Brain microvascular endothelial cell (primary cell): Measurements from ENCODE around the gene HLCS.
A peak's percentile ranks its signal among the peaks of the same experiment; 100 is the strongest.

Experiments used
- DNase-seq: peaks from one replicate; pipeline ENCODE4 v3.0.0-alpha.2; 2020
- H3K27ac ChIP-seq: fragments of 250-450 bp; sonication (Bioruptor Pico); 2 replicates; pipeline ENCODE4 v1.5.1; 2020; ENCODE audit warnings: mild to moderate bottlenecking, moderate library complexity
- H3K27me3 ChIP-seq: fragments of 250-450 bp; sonication (Bioruptor Pico); replicated peaks from 2 replicates; pipeline ENCODE4 v1.5.1; 2020; ENCODE audit warnings: mild to moderate bottlenecking
- H3K36me3 ChIP-seq: fragments of 250-450 bp; sonication (Bioruptor Pico); replicated peaks from 2 replicates; pipeline ENCODE4 v1.5.1; 2020; ENCODE audit warnings: mild to moderate bottlenecking
- H3K4me3 ChIP-seq: 2 replicates; pipeline ENCODE4 v1.5.1; 2011; ENCODE audit warnings: low read depth, mild to moderate bottlenecking, control low read depth, low read length, moderate library complexity
- CTCF ChIP-seq: IDR thresholded peaks from 2 replicates; pipeline ENCODE4 v1.5.1; 2011; ENCODE audit warnings: low read depth, mild to moderate bottlenecking, moderate library complexity, low read length, control low read depth, inconsistent platforms; ENCODE audit errors: missing control alignments
- in situ Hi-C: cut with HindIII; loops from 2 replicates; pipeline ENCODE4 v1.10.0; 2017; ENCODE audit warnings: low sequenced_read_pairs, low pct_ligation_motif_present

HLCS gene

GRCh38 chr21:36729310-36729970 lies 237.0 kb downstream of the HLCS start:
- no peak overlapping the region for H3K4me3 ChIP-seq
- no peak for DNase-seq
- in situ Hi-C loops, result no loop called here
- H3K27me3 ChIP-seq, result no peaks in the 10 kb centered on the region
- no peak for TF ChIP-seq CTCF
- H3K36me3 ChIP-seq, result no peaks in the 10 kb centered on the region
- H3K27ac ChIP-seq, result no peak overlapping the region

- peaks cover 1% of the 10 kb centered on the region for H3K27me3 ChIP-seq
- DNase-seq, result no peak
- H3K36me3 ChIP-seq, result no peaks in the 10 kb centered on the region
- in situ Hi-C loops, result no loop called here
- no peak for TF ChIP-seq CTCF
- H3K4me3 ChIP-seq, result no peak overlapping the region
- no peak overlapping the region for H3K27ac ChIP-seq
These were observed 237.9 kb downstream of the HLCS start for GRCh38 chr21:36728371-36729111.

GRCh38 chr21:36727866-36728265 lies 238.6 kb downstream of the HLCS start:
- peak; percentile 9 for TF ChIP-seq CTCF
- Histone ChIP-seq H3K27ac (no peak overlapping the region), H3K4me3 (no peak overlapping the region), H3K36me3 (no peaks in the 10 kb centered on the region), H3K27me3 (peaks cover 1% of the 10 kb centered on the region)
- in situ Hi-C loops, result no loop called here
- DNase-seq, result no peak

GRCh38 chr21:36725793-36726386 lies 240.6 kb downstream of the HLCS start:
- Histone ChIP-seq H3K36me3 (no peaks in the 10 kb centered on the region), H3K4me3 (no peak overlapping the region), H3K27me3 (peaks cover 3% of the 10 kb centered on the region), H3K27ac (no peak overlapping the region)
- in situ Hi-C loops, result no loop called here
- no peak for DNase-seq
- no peak for TF ChIP-seq CTCF

GRCh38 chr21:36724660-36725059 lies 241.8 kb downstream of the HLCS start:
- in situ Hi-C loops, result no loop called here
- Histone ChIP-seq H3K27me3 (peaks cover 3% of the 10 kb centered on the region), H3K27ac (no peak overlapping the region), H3K36me3 (no peaks in the 10 kb centered on the region), H3K4me3 (no peak overlapping the region)
- TF ChIP-seq CTCF, result no peak
- DNase-seq, result no peak
